Measurements from ENCODE around the gene CDKL1. TPM values are rescaled to one million over a fixed set of nuclear protein-coding genes. Genes with fewer than 3 reads are reported as not detected.

The CDKL1 gene
- total RNA-seq, 4 donors from 2014 or later, result 27.7 to 44.3 (median 36.7) TPM

- no peak for TF ChIP-seq CTCF (IDR thresholded peaks at IDR 0.05)
- no peak for DNase-seq (ENCODE audit: low spot score)
- ATAC-seq (ENCODE audit: low FRiP score), result peak; percentile 85
Measured at GRCh38 chr14:50388256-50388931, 8.3 kb downstream of the CDKL1 start.

- no peak for TF ChIP-seq CTCF (IDR thresholded peaks at IDR 0.05)
- ATAC-seq (ENCODE audit: low FRiP score), result no peak
Measured at GRCh38 chr14:50387548-50387947, 9.1 kb downstream of the CDKL1 start.

GRCh38 chr14:50383618-50384225 lies 13.0 kb downstream of the CDKL1 start:
- no peak for ATAC-seq (ENCODE audit: low FRiP score)
- no peak for TF ChIP-seq CTCF (IDR thresholded peaks at IDR 0.05)
- no peak for DNase-seq (ENCODE audit: low spot score)

More at GRCh38 chr14:50387548-50387947, 9.1 kb downstream of the CDKL1 start:
- DNase-seq (ENCODE audit: low spot score), result no peak

- ATAC-seq (ENCODE audit: low FRiP score), result no peak
- no peak for DNase-seq (ENCODE audit: low spot score)
- TF ChIP-seq CTCF (IDR thresholded peaks at IDR 0.05), result no peak
Measured at GRCh38 chr14:50381823-50382287, 14.8 kb downstream of the CDKL1 start.

- no peak for TF ChIP-seq CTCF (IDR thresholded peaks at IDR 0.05)
- no peak for ATAC-seq (ENCODE audit: low FRiP score)
- no peak for DNase-seq (ENCODE audit: low spot score)
Measured at GRCh38 chr14:50381008-50381407, 15.7 kb downstream of the CDKL1 start.

- ATAC-seq (ENCODE audit: low FRiP score) (no peak), DNase-seq (ENCODE audit: low spot score) (no peak)
- TF ChIP-seq CTCF (IDR thresholded peaks at IDR 0.05), result no peak
Measured at GRCh38 chr14:50380455-50380854, 16.2 kb downstream of the CDKL1 start.

GRCh38 chr14:50379563-50379962 lies 17.1 kb downstream of the CDKL1 start:
- TF ChIP-seq CTCF (IDR thresholded peaks at IDR 0.05), result no peak
- DNase-seq (ENCODE audit: low spot score) (no peak), ATAC-seq (ENCODE audit: low FRiP score) (no peak)

Measured in omental fat pad (tissue), 4 donors.